NCI-H69 (cell line): ENCODE data around the gene ILKAP.
A peak's percentile ranks its signal among the peaks of the same experiment; 100 is the strongest.

ENCODE experiments used
- DNase-seq: peaks from one replicate; lab custom pipeline; 2025; lab: John Stamatoyannopoulos, UW

Gene ILKAP

GRCh38 chr2:238135601-238136150, 67.8 kb downstream of the ILKAP start:
- DNase-seq: no peak

- no peak for DNase-seq
Observed at GRCh38 chr2:238134393-238134785, 69.1 kb downstream of the ILKAP start.

- DNase-seq: peak; percentile 9
Observed at GRCh38 chr2:238133499-238134392, 69.7 kb downstream of the ILKAP start.

- DNase-seq: no peak
Observed at GRCh38 chr2:238132463-238133450, 70.7 kb downstream of the ILKAP start.

- DNase-seq: no peak
Observed at GRCh38 chr2:238131761-238132462, 71.6 kb downstream of the ILKAP start.

- peak; percentile 20 for DNase-seq
Observed at GRCh38 chr2:238130696-238131628, 72.5 kb downstream of the ILKAP start.

GRCh38 chr2:238130111-238130695, 73.3 kb downstream of the ILKAP start:
- no peak for DNase-seq

- no peak for DNase-seq
Observed at GRCh38 chr2:238129166-238130010, 74.1 kb downstream of the ILKAP start.

- no peak for DNase-seq
Observed at GRCh38 chr2:238128534-238129001, 74.9 kb downstream of the ILKAP start.

GRCh38 chr2:238128061-238128440, 75.4 kb downstream of the ILKAP start:
- DNase-seq: no peak

GRCh38 chr2:238127165-238128060, 76.1 kb downstream of the ILKAP start:
- DNase-seq: no peak

- no peak for DNase-seq
Observed at GRCh38 chr2:238126775-238127164, 76.7 kb downstream of the ILKAP start.

GRCh38 chr2:238126338-238126737, 77.2 kb downstream of the ILKAP start:
- DNase-seq: no peak

GRCh38 chr2:238125127-238125885, 78.2 kb downstream of the ILKAP start:
- no peak for DNase-seq

- no peak for DNase-seq
Observed at GRCh38 chr2:238124488-238125126, 78.9 kb downstream of the ILKAP start.

- no peak for DNase-seq
Observed at GRCh38 chr2:238123991-238124470, 79.5 kb downstream of the ILKAP start.
